Kidney epithelial cell (primary cell): ENCODE results near the gene TNFRSF21. TPM values are rescaled to one million over a fixed set of nuclear protein-coding genes. Genes with fewer than 3 reads are reported as not detected.
"Not testable (repeated sequence)": the region's sequence is repeated elsewhere in the genome, so short reads cannot be mapped to it uniquely, and the experiment has no call there.

Experiments used
- DNase-seq: peaks from one replicate; pipeline ENCODE4 v3.0.0-alpha.2; 2010; ENCODE audit warnings: low read depth
- H3K27me3 ChIP-seq: 2 replicates; pipeline ENCODE4 v1.6.0; 2011; ENCODE audit warnings: low read length; ENCODE audit not compliant: control insufficient read depth, insufficient read depth
- H3K36me3 ChIP-seq: 2 replicates; pipeline ENCODE4 v1.5.1; 2011; ENCODE audit warnings: low read length; ENCODE audit not compliant: control insufficient read depth, insufficient read depth
- H3K4me3 ChIP-seq: 2 replicates; pipeline ENCODE4 v1.5.1; 2011; ENCODE audit warnings: low read depth, mild to moderate bottlenecking, control low read depth, low read length
- total RNA-seq: library from RNA; depleted of rRNA; stranded (reverse); fragments of >200 nt; gene quantifications from 2 replicates; pipeline ENCODE4 v1.2.3, GENCODE V29; 2015
- TF ChIP-seq, protein P1 (sequence below): IDR thresholded peaks from 2 replicates; pipeline ENCODE4 v1.5.1; 2011; ENCODE audit warnings: mild to moderate bottlenecking, moderate library complexity, low read length, control low read depth, inconsistent platforms; ENCODE audit not compliant: insufficient read depth, poor library complexity, severe bottlenecking

Gene TNFRSF21
- total RNA-seq, 1 donor from 2014 or later, result 54.6 TPM

DNA sequence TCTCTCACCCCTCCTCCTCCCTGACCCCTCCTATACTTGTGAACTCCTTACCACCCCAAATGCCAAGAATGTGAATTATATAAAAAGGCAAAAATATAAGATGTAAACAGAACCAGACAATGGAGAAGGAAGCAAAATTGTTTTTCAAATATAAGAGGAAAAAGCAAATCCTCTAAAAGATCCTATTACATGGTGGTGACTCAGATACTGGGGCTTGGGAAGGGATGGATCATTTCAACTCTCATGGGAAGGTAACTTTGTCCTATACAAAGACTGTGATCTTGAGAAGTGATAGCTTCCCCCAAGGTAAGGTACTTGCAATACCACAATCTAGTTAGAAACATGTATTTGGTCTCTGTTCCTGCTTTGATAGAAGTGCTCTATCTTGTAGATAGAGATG, 24.6 kb upstream of the TNFRSF21 start:
- TF ChIP-seq, protein P1, sequence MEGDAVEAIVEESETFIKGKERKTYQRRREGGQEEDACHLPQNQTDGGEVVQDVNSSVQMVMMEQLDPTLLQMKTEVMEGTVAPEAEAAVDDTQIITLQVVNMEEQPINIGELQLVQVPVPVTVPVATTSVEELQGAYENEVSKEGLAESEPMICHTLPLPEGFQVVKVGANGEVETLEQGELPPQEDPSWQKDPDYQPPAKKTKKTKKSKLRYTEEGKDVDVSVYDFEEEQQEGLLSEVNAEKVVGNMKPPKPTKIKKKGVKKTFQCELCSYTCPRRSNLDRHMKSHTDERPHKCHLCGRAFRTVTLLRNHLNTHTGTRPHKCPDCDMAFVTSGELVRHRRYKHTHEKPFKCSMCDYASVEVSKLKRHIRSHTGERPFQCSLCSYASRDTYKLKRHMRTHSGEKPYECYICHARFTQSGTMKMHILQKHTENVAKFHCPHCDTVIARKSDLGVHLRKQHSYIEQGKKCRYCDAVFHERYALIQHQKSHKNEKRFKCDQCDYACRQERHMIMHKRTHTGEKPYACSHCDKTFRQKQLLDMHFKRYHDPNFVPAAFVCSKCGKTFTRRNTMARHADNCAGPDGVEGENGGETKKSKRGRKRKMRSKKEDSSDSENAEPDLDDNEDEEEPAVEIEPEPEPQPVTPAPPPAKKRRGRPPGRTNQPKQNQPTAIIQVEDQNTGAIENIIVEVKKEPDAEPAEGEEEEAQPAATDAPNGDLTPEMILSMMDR, result no peak
- Histone ChIP-seq H3K27me3 (no peaks in the 10 kb centered on the region), H3K4me3 (no peak overlapping the region), H3K36me3 (no peaks in the 10 kb centered on the region)
- DNase-seq, result no peak

DNA sequence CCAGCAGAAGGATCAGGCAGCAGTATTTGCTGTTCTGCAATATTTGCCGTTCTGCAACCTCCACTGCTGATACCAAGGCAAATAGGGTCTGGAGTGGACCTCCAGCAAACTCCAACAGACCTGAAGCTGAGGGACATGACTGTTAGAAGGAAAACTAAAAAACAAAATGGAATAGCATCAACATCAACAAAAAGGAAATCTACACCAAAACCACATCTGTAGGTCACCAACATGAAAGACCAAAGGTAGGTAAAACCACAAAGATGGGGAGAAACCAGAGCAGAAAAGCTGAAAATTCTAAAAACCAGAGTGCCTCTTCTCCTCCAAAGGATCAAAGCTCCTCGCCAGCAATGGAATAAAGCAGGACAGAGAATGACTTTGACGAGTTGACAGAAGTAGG, 18.9 kb upstream of the TNFRSF21 start:
- not testable (repeated sequence) for H3K4me3 ChIP-seq, H3K27me3 ChIP-seq, DNase-seq, H3K36me3 ChIP-seq

DNA sequence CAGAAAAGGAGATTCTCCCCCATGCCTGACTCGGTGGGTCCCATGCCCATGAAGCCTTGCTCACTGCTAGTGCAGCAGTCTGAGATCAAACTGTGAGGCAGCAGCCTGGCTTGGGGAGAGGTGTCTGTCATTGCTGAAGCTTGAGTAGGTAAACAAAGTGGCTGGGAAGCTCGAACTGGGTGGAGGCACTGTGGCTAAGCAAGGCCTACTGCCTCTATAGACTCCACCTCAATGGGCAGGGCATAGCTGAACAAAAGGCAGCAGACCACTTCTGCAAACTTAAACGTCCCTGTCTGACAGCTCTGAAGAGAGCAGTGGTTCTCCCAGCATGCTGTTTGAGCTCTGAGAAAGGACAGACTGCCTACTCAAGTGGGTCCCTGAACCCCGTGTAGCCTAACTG, 18.4 kb upstream of the TNFRSF21 start:
- not testable (repeated sequence) for DNase-seq, H3K36me3 ChIP-seq, H3K27me3 ChIP-seq, H3K4me3 ChIP-seq

DNA sequence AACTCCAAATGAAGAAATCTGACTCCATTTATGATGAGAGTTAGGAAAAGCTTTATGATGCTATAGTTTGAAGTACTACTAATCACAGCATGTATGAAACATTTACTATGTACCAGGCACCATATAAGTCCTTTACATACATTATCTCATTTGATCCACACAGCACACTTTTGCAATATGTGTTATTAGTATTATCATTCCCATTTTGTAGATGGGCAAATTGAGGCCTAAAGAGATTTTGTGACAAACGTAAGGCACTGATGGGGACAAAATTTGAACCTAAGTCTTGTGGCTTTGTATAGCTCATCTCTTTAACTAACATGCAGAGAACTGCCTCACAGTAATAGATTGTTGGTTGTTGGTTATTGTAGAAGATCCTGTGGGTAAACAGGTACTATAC, 14.2 kb upstream of the TNFRSF21 start:
- Histone ChIP-seq H3K4me3 (no peak overlapping the region), H3K27me3 (no peaks in the 10 kb centered on the region), H3K36me3 (no peaks in the 10 kb centered on the region)
- no peak for DNase-seq
- TF ChIP-seq, protein P1, result no peak

DNA sequence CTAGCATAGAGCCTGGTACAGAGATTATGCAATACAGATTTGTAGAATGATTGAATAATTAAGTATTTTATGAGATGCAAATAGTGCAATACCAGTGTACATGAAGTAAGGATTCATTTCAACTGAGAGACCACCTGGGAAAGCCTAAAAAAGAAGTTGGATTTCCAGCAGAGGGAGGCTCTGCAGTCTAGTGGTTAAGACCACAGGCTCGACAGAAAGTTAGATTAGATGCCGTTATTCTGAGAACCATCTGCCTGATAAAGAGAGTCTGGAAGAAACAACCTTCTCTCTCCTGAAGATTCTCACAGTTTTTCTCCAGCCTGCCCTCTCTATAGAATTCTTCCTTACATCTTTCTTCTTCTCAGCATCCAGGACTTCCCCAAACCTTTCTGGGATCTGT, 13.6 kb upstream of the TNFRSF21 start:
- no peak for DNase-seq
- no peaks in the 10 kb centered on the region for H3K36me3 ChIP-seq
- no peaks in the 10 kb centered on the region for H3K27me3 ChIP-seq
- H3K4me3 ChIP-seq, result no peak overlapping the region
- TF ChIP-seq, protein P1, result no peak

DNA sequence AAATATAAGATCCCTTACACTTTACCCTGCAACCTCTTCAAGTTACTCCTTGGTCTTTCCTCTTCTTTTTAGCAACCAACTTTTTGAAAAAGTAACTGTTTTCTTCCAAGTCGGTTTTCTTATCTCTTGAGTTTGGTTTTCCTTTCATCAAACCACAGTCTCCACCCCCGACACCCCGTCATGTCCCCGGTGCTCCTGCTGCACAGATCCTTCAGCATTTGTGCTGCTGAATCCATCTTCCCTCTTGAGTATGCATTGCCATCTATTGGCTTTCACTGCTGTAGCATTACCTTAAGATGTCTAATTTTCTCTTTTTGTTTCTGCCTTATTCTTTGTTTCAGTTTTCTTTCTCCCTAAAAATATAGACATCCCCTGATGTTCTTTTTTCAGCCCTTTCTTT, 11.9 kb upstream of the TNFRSF21 start:
- Histone ChIP-seq H3K36me3 (no peaks in the 10 kb centered on the region), H3K4me3 (no peak overlapping the region), H3K27me3 (no peaks in the 10 kb centered on the region)
- no peak for DNase-seq
- TF ChIP-seq, protein P1, result no peak

DNA sequence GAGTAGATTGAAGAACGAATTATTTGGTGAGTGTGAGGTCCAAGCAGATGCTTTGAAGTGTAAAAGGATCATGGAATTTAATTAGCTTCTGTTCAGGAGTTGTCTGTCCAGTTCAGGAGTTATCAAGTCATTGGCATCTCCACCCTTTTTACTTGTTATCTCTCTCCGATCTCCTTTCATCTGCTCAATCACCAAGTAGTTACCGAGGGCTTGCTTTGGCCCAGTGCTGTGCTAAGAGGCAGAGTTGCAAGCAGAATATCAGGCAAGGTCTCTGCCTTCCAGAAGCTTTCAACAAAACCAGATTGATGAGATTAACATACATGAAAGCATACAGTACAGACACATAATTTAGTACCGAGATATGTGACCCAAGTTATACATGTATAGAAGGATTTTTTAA, 10.2 kb upstream of the TNFRSF21 start:
- H3K36me3 ChIP-seq, result no peaks in the 10 kb centered on the region
- TF ChIP-seq, protein P1, result no peak

More for the DNA sequence above, 10.2 kb upstream of the TNFRSF21 start:
- H3K27me3 ChIP-seq, result no peaks in the 10 kb centered on the region
- no peak overlapping the region for H3K4me3 ChIP-seq
- DNase-seq, result no peak
